HepG2 (cell line): ENCODE measurements around the gene GSTA1. TPM values are rescaled to one million over a fixed set of nuclear protein-coding genes. Genes with fewer than 3 reads are reported as not detected.
"Not testable (repeated sequence)": the region's sequence is repeated elsewhere in the genome, so short reads cannot be mapped to it uniquely, and the experiment has no call there.

ENCODE experiments used
- ATF7-NPFF ChIP-seq: sonication (generic); formaldehyde crosslinking; IDR thresholded peaks from 2 replicates; pipeline ENCODE4 v1.8.1; 2023; ENCODE audit warnings: mild to moderate bottlenecking, low read depth, missing genetic modification reagents, moderate library complexity
- ERF ChIP-seq: IDR thresholded peaks from 2 replicates; pipeline ENCODE4 v1.6.1; 2018; ENCODE audit warnings: missing biosample characterization, missing genetic modification reagents
- FOXP1 ChIP-seq, 2 experiments: fragments of 450-650 bp in 1 of 2; IDR thresholded peaks; 2 replicates each; pipeline ENCODE4 v1.6.1; 2017 to 2018; ENCODE audit warnings: antibody characterized with exemption in 1 of 2
- ISL2 ChIP-seq: sonication (generic); formaldehyde crosslinking; IDR thresholded peaks from 2 replicates; pipeline ENCODE4 v1.5.0; 2020; ENCODE audit warnings: missing genetic modification reagents
- NFKB2 ChIP-seq: sonication (generic); formaldehyde crosslinking; IDR thresholded peaks from 2 replicates; pipeline ENCODE4 v1.4.0; 2020; ENCODE audit warnings: missing genetic modification reagents, borderline replicate concordance
- PAXIP1 ChIP-seq: sonication (generic); formaldehyde crosslinking; conservative IDR thresholded peaks from 2 replicates; pipeline ENCODE4 v1.4.0; 2020; ENCODE audit warnings: mild to moderate bottlenecking, missing genetic modification reagents, moderate library complexity
- SOX13 ChIP-seq, 3 experiments: fragments of 450-650 bp in 1 of 3; sonication (generic) in 1 of 3; formaldehyde crosslinking in 1 of 3; IDR thresholded peaks in 2 of 3; conservative IDR thresholded peaks in 1 of 3; 2 replicates each; pipeline versions ENCODE4 v1.5.0 to v1.6.1; 2016 to 2020; ENCODE audit warnings: antibody characterized with exemption in 1 of 3, mild to moderate bottlenecking in 1 of 3, missing compliant biosample characterization in 1 of 3, missing genetic modification reagents in 1 of 3, moderate library complexity in 1 of 3
- TBX2 ChIP-seq: sonication (generic); formaldehyde crosslinking; IDR thresholded peaks from 2 replicates; pipeline ENCODE4 v1.5.0; 2020; ENCODE audit warnings: missing genetic modification reagents, mild to moderate bottlenecking, borderline replicate concordance
- TBX3 ChIP-seq: fragments of 450-650 bp; IDR thresholded peaks from 2 replicates; pipeline ENCODE4 v1.6.1; 2017; ENCODE audit warnings: antibody characterized with exemption, mild to moderate bottlenecking, inconsistent platforms, borderline replicate concordance
- ZMYM2 ChIP-seq: sonication (generic); formaldehyde crosslinking; IDR thresholded peaks from 2 replicates; pipeline ENCODE4 v1.8.0; 2022; ENCODE audit warnings: mild to moderate bottlenecking, missing genetic modification reagents
- ZNF138 ChIP-seq: sonication (generic); formaldehyde crosslinking; IDR thresholded peaks from 2 replicates; pipeline ENCODE4 v1.5.0; 2020; ENCODE audit warnings: mild to moderate bottlenecking, low read depth, missing genetic modification reagents
- ZNF143 ChIP-seq: sonication (generic); formaldehyde crosslinking; IDR thresholded peaks from 2 replicates; pipeline ENCODE4 v1.4.0; 2020; ENCODE audit warnings: missing genetic modification reagents
- ZNF281 ChIP-seq: sonication (generic); formaldehyde crosslinking; IDR thresholded peaks from 2 replicates; pipeline ENCODE4 v1.4.0; 2020; ENCODE audit warnings: missing genetic modification reagents, borderline replicate concordance
- ZNF687 ChIP-seq: sonication (generic); formaldehyde crosslinking; IDR thresholded peaks from 2 replicates; pipeline ENCODE4 v1.5.1; 2020; ENCODE audit warnings: mild to moderate bottlenecking, missing genetic modification reagents, moderate library complexity
- ZNF782 ChIP-seq: sonication (generic); formaldehyde crosslinking; IDR thresholded peaks from 2 replicates; pipeline ENCODE4 v1.4.0; 2020; ENCODE audit warnings: missing genetic modification reagents, mild to moderate bottlenecking, borderline replicate concordance
- ZNF788 ChIP-seq: sonication (generic); formaldehyde crosslinking; IDR thresholded peaks from 2 replicates; pipeline ENCODE4 v1.5.0; 2020; ENCODE audit warnings: mild to moderate bottlenecking, missing genetic modification reagents, borderline replicate concordance
- polyA plus RNA-seq, 8 experiments: library from polyadenylated mRNA; depleted of rRNA in 3 of 8; stranded (reverse) in 7 of 8; unstranded in 1 of 8; fragments of >200 nt; fragmentation: Illumina TruSeq in 4 of 8; extraction: Trizol in 4 of 8; gene quantifications; 2 replicates each; pipeline versions ENCODE4 v1.2.1 to v1.2.3, GENCODE V29; 2011 to 2016; ENCODE audit warnings: low read depth in 4 of 8, missing spikeins in 1 of 8, mixed read lengths in 1 of 8; ENCODE audit not compliant: insufficient read depth in 1 of 8
- total RNA-seq, 5 experiments: library from RNA; depleted of rRNA; stranded (reverse); fragments of >200 nt; fragmentation: Illumina TruSeq; extraction: Trizol; gene quantifications; 2 replicates each; pipeline ENCODE4 v1.2.3, GENCODE V29; 2016; ENCODE audit warnings: low read depth in 1 of 5

The GSTA1 gene
- total and polyA plus RNA-seq, 2 of the 13 experiments (the other 11 are each of a cell fraction or from before 2014, with no cell fraction given), result 6.2 to 282 TPM

GRCh38 chr6:52776711-52777351 lies 26.8 kb downstream of the GSTA1 start (continued):
- TF ChIP-seq TBX3, result 0 out of 2 replicates have a peak, but pooled peaks have one; percentile 35
- peak; percentile 70; the same call in 1 of the 2 replicates for TF ChIP-seq PAXIP1 (CRISPR knock-in tag)
- TF ChIP-seq FOXP1, SOX13 (IDR thresholded peaks at IDR 0.05): not testable (repeated sequence)
- peak; percentile 61; the same call in 1 of the 2 replicates for TF ChIP-seq FOXP1 (CRISPR knock-in tag; IDR thresholded peaks at IDR 0.05)
- 0 out of 2 replicates have a peak, but pooled peaks have one; percentile 54 for TF ChIP-seq ZNF138 (CRISPR knock-in tag)
- peak; percentile 26; the same call in 1 of the 2 replicates for TF ChIP-seq NFKB2 (CRISPR knock-in tag)
- peak; percentile 98 for TF ChIP-seq ZNF281 (CRISPR knock-in tag)
- TF ChIP-seq ZNF782, result 0 out of 2 replicates have a peak, but pooled peaks have one; percentile 20
- TF ChIP-seq SOX13 (CRISPR knock-in tag; conservative IDR thresholded peaks at IDR 0.05 in 1 of 2, IDR thresholded peaks at IDR 0.05 in 1 of 2), result peak in 1 of 2 experiments; percentile 57; a peak in 2 of 4 replicates
- TF ChIP-seq TBX2 (CRISPR knock-in tag), result peak; percentile 64
- TF ChIP-seq ZNF788, result peak; percentile 43; the same call in 1 of the 2 replicates
- TF ChIP-seq ATF7-NPFF, result peak; percentile 50; the same call in 1 of the 2 replicates
- peak; percentile 68; the same call in 1 of the 2 replicates for TF ChIP-seq ZMYM2
- 0 out of 2 replicates have a peak, but pooled peaks have one; percentile 14 for TF ChIP-seq ISL2 (CRISPR knock-in tag)
- TF ChIP-seq ZNF143 (CRISPR knock-in tag), result 0 out of 2 replicates have a peak, but pooled peaks have one; percentile 18
- peak; percentile 71 for TF ChIP-seq ZNF687
- TF ChIP-seq ERF (CRISPR knock-in tag), result 0 out of 2 replicates have a peak, but pooled peaks have one; percentile 39
